HUES64 (cell line): ENCODE results near the gene TRHDE.

Experiments used
- H3K27ac ChIP-seq: 2 replicates; pipeline ENCODE4 v1.7.0; 2013; ENCODE audit warnings: low read depth, low read length, inconsistent platforms
- H3K27me3 ChIP-seq: 2 replicates; pipeline ENCODE4 v1.6.1; 2013; ENCODE audit warnings: mild to moderate bottlenecking, low read length; ENCODE audit not compliant: insufficient read depth
- H3K36me3 ChIP-seq: 2 replicates; pipeline ENCODE4 v1.6.1; 2013; ENCODE audit warnings: mild to moderate bottlenecking, low read length; ENCODE audit not compliant: insufficient read depth
- H3K4me1 ChIP-seq: 2 replicates; pipeline ENCODE4 v1.6.1; 2013; ENCODE audit warnings: mild to moderate bottlenecking, low read length, moderate library complexity; ENCODE audit not compliant: insufficient read depth
- H3K4me3 ChIP-seq: 2 replicates; pipeline ENCODE4 v1.5.1; 2013; ENCODE audit warnings: mild to moderate bottlenecking, low read length, moderate library complexity
- H3K9ac ChIP-seq: 2 replicates; pipeline ENCODE4 v1.6.1; 2013; ENCODE audit warnings: mild to moderate bottlenecking, low read depth, low read length
- H3K9me3 ChIP-seq: 2 replicates; pipeline ENCODE4 v1.6.1; 2013; ENCODE audit warnings: low read depth, low read length; ENCODE audit not compliant: insufficient read depth
- WGBS: fragments of 150-250, 120-280 bp; methylation state at CpG from one replicate; pipeline ENCODE4 v1.1.7; 2013; ENCODE audit warnings: missing lambda C conversion rate; 5-methylcytosine and 5-hydroxymethylcytosine counted together

The TRHDE gene

GRCh38 chr12:72318341-72318740 is 46.2 kb downstream of the TRHDE start:
- no peaks in the 10 kb centered on the region for H3K27me3 ChIP-seq
- no peaks in the 10 kb centered on the region for H3K9me3 ChIP-seq
- peaks cover 7% of the 10 kb centered on the region for H3K4me1 ChIP-seq
- H3K36me3 ChIP-seq: no peaks in the 10 kb centered on the region
- WGBS: 91% methylated on average over 4 of the region's 4 CpGs
- H3K4me3 ChIP-seq: no peak overlapping the region
- no peak overlapping the region for H3K27ac ChIP-seq
- H3K9ac ChIP-seq: no peak overlapping the region

- no peak overlapping the region for H3K4me3 ChIP-seq
- H3K27me3 ChIP-seq: no peaks in the 10 kb centered on the region
- no peaks in the 10 kb centered on the region for H3K36me3 ChIP-seq
- peaks cover 4% of the 10 kb centered on the region; the same call in 1 of the 2 replicates for H3K4me1 ChIP-seq
- no peaks in the 10 kb centered on the region for H3K9me3 ChIP-seq
- H3K27ac ChIP-seq: no peak overlapping the region
- 100% methylated on average over 1 of the region's 1 CpG for WGBS
- H3K9ac ChIP-seq: no peak overlapping the region
Observed at GRCh38 chr12:72323881-72324280, 51.7 kb downstream of the TRHDE start.

DNA sequence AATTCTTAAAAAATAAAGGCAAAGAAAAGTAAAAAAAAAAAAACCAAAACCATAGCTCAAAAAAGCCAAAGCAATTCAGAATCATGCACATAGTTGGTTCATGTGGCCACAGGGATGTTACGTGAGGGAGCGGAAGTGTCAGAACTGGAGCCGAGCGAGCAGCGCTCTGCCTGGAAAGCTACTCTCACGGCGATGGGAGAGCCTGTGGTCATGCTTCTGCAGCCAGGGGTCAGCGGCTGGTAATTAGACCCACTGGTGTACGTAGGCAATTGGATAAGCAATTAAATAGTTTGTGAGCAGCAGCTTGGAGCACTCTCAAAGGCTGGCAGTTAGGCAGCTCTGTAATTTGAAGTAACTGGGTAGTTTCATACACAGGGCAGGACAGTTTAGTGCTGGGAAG is 58.1 kb downstream of the TRHDE start:
- H3K36me3 ChIP-seq: no peaks in the 10 kb centered on the region
- no peak overlapping the region for H3K9ac ChIP-seq
- H3K27ac ChIP-seq: no peak overlapping the region
- 86% methylated on average over 9 of the region's 9 CpGs for WGBS
- no peak overlapping the region for H3K4me3 ChIP-seq
- peaks cover 4% of the 10 kb centered on the region; the same call in 1 of the 2 replicates for H3K4me1 ChIP-seq
- no peaks in the 10 kb centered on the region for H3K27me3 ChIP-seq
- no peaks in the 10 kb centered on the region for H3K9me3 ChIP-seq

- WGBS: 98% methylated on average over 4 of the region's 4 CpGs
- no peaks in the 10 kb centered on the region for H3K36me3 ChIP-seq
- H3K27ac ChIP-seq: no peak overlapping the region
- no peaks in the 10 kb centered on the region for H3K27me3 ChIP-seq
- no peak overlapping the region for H3K9ac ChIP-seq
- H3K4me3 ChIP-seq: no peak overlapping the region
- H3K9me3 ChIP-seq: no peaks in the 10 kb centered on the region
- H3K4me1 ChIP-seq: peaks cover 4% of the 10 kb centered on the region; the same call in 1 of the 2 replicates
Observed at GRCh38 chr12:72330784-72331183, 58.6 kb downstream of the TRHDE start.

GRCh38 chr12:72337382-72337781 is 65.2 kb downstream of the TRHDE start:
- no peak overlapping the region for H3K9ac ChIP-seq
- WGBS: 81% methylated on average over 6 of the region's 6 CpGs
- H3K4me3 ChIP-seq: no peak overlapping the region
- H3K27me3 ChIP-seq: no peaks in the 10 kb centered on the region
- no peaks in the 10 kb centered on the region for H3K9me3 ChIP-seq
- H3K27ac ChIP-seq: no peak overlapping the region
- no peaks in the 10 kb centered on the region for H3K4me1 ChIP-seq
- no peaks in the 10 kb centered on the region for H3K36me3 ChIP-seq

GRCh38 chr12:72337946-72338345 is 65.8 kb downstream of the TRHDE start:
- Histone ChIP-seq H3K36me3 (no peaks in the 10 kb centered on the region), H3K9me3 (no peaks in the 10 kb centered on the region), H3K27ac (no peak overlapping the region), H3K4me1 (no peaks in the 10 kb centered on the region), H3K4me3 (no peak overlapping the region), H3K9ac (no peak overlapping the region), H3K27me3 (no peaks in the 10 kb centered on the region)
- WGBS: 93% methylated on average over 8 of the region's 8 CpGs

DNA sequence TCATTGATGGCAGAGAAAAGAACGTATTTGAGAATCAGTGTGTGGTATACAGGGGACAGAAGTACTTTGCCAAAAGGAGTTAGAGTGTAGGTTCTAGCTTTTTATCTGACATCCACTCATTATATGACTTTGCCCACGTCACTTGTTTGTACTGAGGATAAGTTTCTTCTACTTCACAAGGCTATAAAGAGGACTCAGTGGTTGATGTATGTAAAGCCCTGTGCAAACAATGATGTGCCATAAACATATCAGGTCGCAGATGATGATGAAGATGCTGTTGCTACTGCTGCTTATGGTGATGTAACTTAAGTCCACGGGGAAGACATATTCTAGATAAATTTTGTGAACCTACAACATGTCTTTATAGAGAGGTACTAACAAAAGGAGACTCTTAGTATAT is 66.3 kb downstream of the TRHDE start:
- Histone ChIP-seq H3K27ac (no peak overlapping the region), H3K27me3 (no peaks in the 10 kb centered on the region), H3K36me3 (no peaks in the 10 kb centered on the region), H3K9me3 (no peaks in the 10 kb centered on the region), H3K4me3 (no peak overlapping the region), H3K9ac (no peak overlapping the region), H3K4me1 (no peaks in the 10 kb centered on the region)
- WGBS: 92% methylated on average over 4 of the region's 4 CpGs

DNA sequence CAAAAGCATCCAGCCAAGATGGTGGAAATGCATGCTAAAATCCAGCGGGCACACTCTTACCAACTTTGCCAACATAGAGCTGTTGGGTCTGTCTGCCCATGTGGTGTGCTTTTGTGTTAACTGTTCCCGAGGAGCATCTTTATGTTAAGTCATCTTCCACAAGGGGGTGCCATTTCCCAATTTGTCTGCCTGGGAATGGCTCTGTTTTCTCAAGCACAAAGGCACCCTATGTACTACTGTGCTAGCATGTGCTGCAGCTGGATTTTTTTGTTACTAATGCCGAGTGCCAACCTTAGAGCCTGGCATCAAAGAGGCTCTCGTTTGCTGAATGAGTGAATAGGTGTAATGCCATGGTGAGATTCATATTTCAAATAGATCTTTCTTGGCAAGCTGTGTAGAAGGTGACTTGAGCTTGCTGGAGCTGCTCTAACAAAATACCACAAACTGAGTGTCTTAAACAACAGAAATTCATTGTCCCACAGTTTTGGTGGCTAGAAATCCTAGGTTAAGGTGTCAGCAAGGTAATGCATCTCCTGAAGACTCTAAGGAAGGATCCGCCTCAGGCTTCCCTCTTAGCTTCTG is 74.3 kb downstream of the TRHDE start:
- WGBS: 48% methylated on average over 5 of the region's 5 CpGs
- Histone ChIP-seq H3K9me3 (no peaks in the 10 kb centered on the region), H3K4me3 (no peak overlapping the region), H3K36me3 (no peaks in the 10 kb centered on the region), H3K4me1 (0 out of 2 replicates have a peak, but pooled peaks cover 7% of the 10 kb centered on the region), H3K27me3 (no peaks in the 10 kb centered on the region), H3K27ac (no peak overlapping the region), H3K9ac (no peak overlapping the region)

DNA sequence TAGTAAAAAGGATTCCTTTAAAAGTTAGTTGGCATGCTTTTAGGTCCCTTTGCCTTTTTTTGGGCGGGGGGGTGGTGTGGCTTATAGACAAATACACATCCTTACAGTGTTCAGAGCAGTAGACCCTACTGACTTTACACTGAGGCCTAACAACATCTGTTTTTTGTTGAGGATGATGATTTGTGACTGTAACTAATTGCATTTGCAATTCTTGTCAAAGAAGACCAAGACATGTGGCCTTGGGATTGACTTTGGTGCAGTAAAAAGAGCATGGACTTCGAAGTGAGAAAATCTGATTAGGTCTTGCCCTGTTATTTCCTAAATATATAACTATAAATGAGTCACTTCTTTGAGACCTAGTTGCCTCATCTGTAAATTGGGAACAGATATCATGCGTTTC is 77.3 kb downstream of the TRHDE start:
- no peaks in the 10 kb centered on the region for H3K27me3 ChIP-seq
- 100% methylated on average over 1 of the region's 3 CpGs for WGBS
- 0 out of 2 replicates have a peak, but pooled peaks cover 7% of the 10 kb centered on the region for H3K4me1 ChIP-seq
- no peaks in the 10 kb centered on the region for H3K9me3 ChIP-seq
- H3K4me3 ChIP-seq: no peak overlapping the region
- H3K27ac ChIP-seq: no peak overlapping the region
- no peak overlapping the region for H3K9ac ChIP-seq
- H3K36me3 ChIP-seq: no peaks in the 10 kb centered on the region

DNA sequence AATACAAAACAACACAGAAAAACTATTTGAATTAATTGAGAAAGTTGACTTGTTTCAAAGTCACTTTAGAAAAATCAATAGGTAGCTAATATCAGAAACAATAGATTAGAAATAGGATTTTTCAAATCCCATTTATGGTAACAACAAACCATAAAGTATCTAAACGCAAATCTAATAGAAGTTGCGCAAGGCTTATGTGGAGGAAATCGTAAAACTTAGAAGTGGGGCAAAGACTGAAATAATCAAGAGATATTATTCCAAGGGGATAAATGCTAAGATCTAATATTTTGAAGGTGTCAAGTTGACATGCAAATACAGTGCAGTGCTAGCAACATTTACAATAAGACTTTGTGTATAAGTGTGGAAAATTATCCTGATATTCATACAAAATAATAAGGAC is 87.2 kb downstream of the TRHDE start:
- 98% methylated on average over 3 of the region's 3 CpGs for WGBS
- H3K36me3 ChIP-seq: no peaks in the 10 kb centered on the region
- H3K9ac ChIP-seq: no peak overlapping the region
- no peaks in the 10 kb centered on the region for H3K27me3 ChIP-seq
- no peak overlapping the region for H3K4me3 ChIP-seq
- no peaks in the 10 kb centered on the region for H3K4me1 ChIP-seq
- H3K27ac ChIP-seq: no peak overlapping the region
- H3K9me3 ChIP-seq: no peaks in the 10 kb centered on the region

DNA sequence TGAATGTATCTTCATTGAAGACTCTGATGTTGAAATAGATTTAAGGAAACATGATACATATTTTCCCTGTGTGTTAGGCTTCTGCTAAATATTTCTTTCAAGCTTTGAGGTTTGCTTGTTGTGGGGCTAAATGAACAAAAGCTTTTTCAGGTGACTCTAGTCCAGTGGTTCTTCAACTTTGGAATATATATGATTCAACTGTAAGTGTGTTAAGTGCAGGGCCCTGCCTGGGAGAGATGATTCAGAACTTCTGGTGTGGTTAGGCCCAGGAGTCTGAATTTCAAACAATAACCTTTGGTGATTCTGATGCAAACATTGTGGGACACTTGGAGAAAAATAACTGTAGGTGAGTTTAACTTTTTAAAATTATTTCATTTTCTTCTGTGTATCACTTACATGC is 93.0 kb downstream of the TRHDE start:
- H3K4me3 ChIP-seq: no peak overlapping the region
- H3K9me3 ChIP-seq: no peaks in the 10 kb centered on the region
- H3K4me1 ChIP-seq: no peaks in the 10 kb centered on the region
- no peaks in the 10 kb centered on the region for H3K27me3 ChIP-seq
- H3K27ac ChIP-seq: no peak overlapping the region
- no peak overlapping the region for H3K9ac ChIP-seq
- no peaks in the 10 kb centered on the region for H3K36me3 ChIP-seq

DNA sequence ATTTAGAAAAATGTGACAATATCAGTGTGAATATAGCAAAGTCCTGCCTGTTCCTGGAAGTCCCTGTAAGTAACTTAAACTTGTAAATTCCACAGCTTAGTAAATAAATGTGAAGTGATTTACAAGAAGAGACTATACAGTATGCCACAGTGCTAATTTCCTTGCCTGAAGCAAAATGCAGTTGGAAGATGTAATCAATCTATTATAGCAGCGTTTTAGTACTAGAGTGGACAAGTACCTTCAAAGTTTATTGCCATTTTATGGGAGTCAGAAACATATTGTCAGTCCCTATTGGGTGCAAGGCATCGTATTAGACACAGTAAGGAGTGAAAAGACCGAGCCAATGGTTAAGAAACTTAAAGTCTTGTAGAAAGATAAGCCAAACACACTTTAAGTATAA is 94.1 kb downstream of the TRHDE start:
- no peaks in the 10 kb centered on the region for H3K4me1 ChIP-seq
- no peaks in the 10 kb centered on the region for H3K9me3 ChIP-seq
- no peak overlapping the region for H3K4me3 ChIP-seq
- 94% methylated on average over 3 of the region's 3 CpGs for WGBS
- no peaks in the 10 kb centered on the region for H3K27me3 ChIP-seq
- H3K36me3 ChIP-seq: no peaks in the 10 kb centered on the region
- no peak overlapping the region for H3K27ac ChIP-seq
- H3K9ac ChIP-seq: no peak overlapping the region
